Caco-2 (cell line): ENCODE data around the gene AGMO. TPM values are rescaled to one million over a fixed set of nuclear protein-coding genes. Genes with fewer than 3 reads are reported as not detected.

Experiments used
- BruUV-seq: library from RNA; stranded (reverse); fragments of 400-500 nt; replicated peaks from 2 replicates; lab custom pipeline; 2021; lab: Mats Ljungman, UMichigan
- CTCF ChIA-PET: fragments of 300-600 bp; sonication (Branson Sonifier 250); formaldehyde crosslinking; loops from one replicate; lab custom pipeline; 2022; ENCODE audit warnings: antibody characterized with exemption; lab: Charles Lee
- POLR2A ChIA-PET: fragments of 300-600 bp; sonication (Branson Sonifier 250); formaldehyde crosslinking; loops from one replicate; lab custom pipeline; 2022; ENCODE audit warnings: antibody characterized with exemption; lab: Charles Lee
- DNase-seq, 2 experiments: peaks; one replicate each; pipeline versions ENCODE4 v3.0.0 to v3.0.0-alpha.2; 2020 to 2022
- H3K27me3 ChIP-seq: replicated peaks from 2 replicates; pipeline ENCODE4 v1.6.0; 2011; ENCODE audit warnings: low read length; ENCODE audit not compliant: control insufficient read depth, insufficient read depth
- H3K36me3 ChIP-seq: 2 replicates; pipeline ENCODE4 v1.5.1; 2011; ENCODE audit warnings: low read length; ENCODE audit not compliant: control insufficient read depth, insufficient read depth
- H3K4me1 ChIP-seq: fragments of 250-450 bp; sonication (Bioruptor Pico); 2 replicates; pipeline ENCODE4 v1.5.1; 2020; ENCODE audit warnings: mild to moderate bottlenecking
- H3K4me3 ChIP-seq: 2 replicates; pipeline ENCODE4 v1.5.1; 2011; ENCODE audit warnings: low read depth, mild to moderate bottlenecking, control low read depth, low read length
- H3K9me3 ChIP-seq: fragments of 250-450 bp; sonication (Bioruptor Pico); 2 replicates; pipeline ENCODE4 v1.5.1; 2020; ENCODE audit warnings: mild to moderate bottlenecking, moderate library complexity
- H3K27ac Mint-ChIP-seq: one replicate; pipeline ENCODE4 v1.8.0; 2022; ENCODE audit warnings: mixed read lengths; ENCODE audit not compliant: unreplicated experiment
- H3K27me3 Mint-ChIP-seq: one replicate; pipeline ENCODE4 v1.8.0; 2022; ENCODE audit warnings: mixed read lengths; ENCODE audit not compliant: insufficient read depth, unreplicated experiment
- H3K36me3 Mint-ChIP-seq: one replicate; pipeline ENCODE4 v1.8.0; 2022; ENCODE audit warnings: mild to moderate bottlenecking, mixed read lengths; ENCODE audit not compliant: insufficient read depth, unreplicated experiment
- H3K4me1 Mint-ChIP-seq: one replicate; pipeline ENCODE4 v1.8.0; 2022; ENCODE audit warnings: low read depth, mixed read lengths; ENCODE audit not compliant: unreplicated experiment
- H3K4me3 Mint-ChIP-seq: one replicate; pipeline ENCODE4 v1.8.0; 2022; ENCODE audit warnings: mild to moderate bottlenecking, moderate library complexity, mixed read lengths; ENCODE audit not compliant: unreplicated experiment
- H3K9me3 Mint-ChIP-seq: one replicate; pipeline ENCODE4 v1.8.0; 2022; ENCODE audit warnings: mixed read lengths; ENCODE audit not compliant: unreplicated experiment
- CTCF ChIP-seq, 2 experiments: fragments of 200-600 bp in 1 of 2; IDR thresholded peaks; 1 replicate in 1 of 2; 2 replicates in 1 of 2; pipeline versions ENCODE4 v1.5.1 to v1.8.0; 2011 to 2022; ENCODE audit warnings: antibody characterized with exemption in 1 of 2, control low read depth in 1 of 2, inconsistent platforms in 1 of 2, low read depth in 1 of 2, low read length in 1 of 2, mild to moderate bottlenecking in 1 of 2, moderate library complexity in 1 of 2; ENCODE audit not compliant: insufficient read depth in 1 of 2, severe bottlenecking in 1 of 2, unreplicated experiment in 1 of 2
- intact Hi-C: fragments of 100-400 bp; cut with micrococcal nuclease; formaldehyde crosslinking; loops from one replicate; pipeline ENCODE4 v1.10.0; 2022; ENCODE audit not compliant: unreplicated experiment
- total RNA-seq: library from RNA; stranded (reverse); gene quantifications from 2 replicates; pipeline ENCODE4 v1.2.3, GENCODE V29; 2022

Gene AGMO
- total RNA-seq, 1 experiment from 2014 or later, result 0.16 TPM

GRCh38 chr7:15571301-15571878, 9.6 kb upstream of the AGMO start:
- intact Hi-C loops, result no loop called here
- no TSS peak for BruUV-seq
- H3K27me3 ChIP-seq, result no peaks in the 10 kb centered on the region
- Mint-ChIP-seq H3K4me3 (no peak overlapping the region), H3K9me3 (no peaks in the 10 kb centered on the region), H3K27me3 (no peaks in the 10 kb centered on the region), H3K36me3 (no peaks in the 10 kb centered on the region), H3K4me1 (no peaks in the 10 kb centered on the region), H3K27ac (no peak overlapping the region)
- no peak for TF ChIP-seq CTCF (IDR thresholded peaks at IDR 0.05; ENCODE audit: insufficient read depth in 1 of 2, low read depth in 1 of 2, low read length in 1 of 2, severe bottlenecking in 1 of 2, unreplicated experiment in 1 of 2)
- no peaks in the 10 kb centered on the region for H3K36me3 ChIP-seq
- ChIA-PET CTCF (no interaction called here), POLR2A (no interaction called here)
- H3K4me3 ChIP-seq, result no peak overlapping the region
- DNase-seq, result no peak
- no peaks in the 10 kb centered on the region for H3K9me3 ChIP-seq
- H3K4me1 ChIP-seq, result no peaks in the 10 kb centered on the region

DNA sequence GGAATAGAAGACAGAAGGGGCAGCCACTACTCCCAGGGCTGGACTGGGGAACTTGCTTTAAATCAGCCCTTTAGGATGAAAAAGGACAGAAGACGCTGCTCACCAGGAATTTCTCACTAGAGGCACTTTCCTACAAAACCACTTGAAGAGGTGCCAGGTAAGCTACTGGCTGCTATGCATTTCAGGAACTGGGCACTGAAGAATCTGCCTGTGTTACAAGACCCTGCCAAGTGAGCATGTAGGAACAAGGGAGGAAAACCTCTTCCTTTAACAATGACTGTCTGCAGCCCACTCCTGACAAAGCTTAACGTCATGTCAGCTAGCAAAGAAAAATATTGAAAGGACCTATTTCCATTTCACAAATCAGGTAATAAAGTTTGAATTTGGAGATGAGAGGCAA, 5.8 kb upstream of the AGMO start:
- Histone ChIP-seq H3K4me3 (no peak overlapping the region), H3K27me3 (no peaks in the 10 kb centered on the region), H3K36me3 (no peaks in the 10 kb centered on the region), H3K4me1 (no peaks in the 10 kb centered on the region), H3K9me3 (no peaks in the 10 kb centered on the region)
- Mint-ChIP-seq H3K27ac (no peak overlapping the region), H3K4me3 (no peak overlapping the region), H3K36me3 (no peaks in the 10 kb centered on the region), H3K27me3 (no peaks in the 10 kb centered on the region), H3K4me1 (no peaks in the 10 kb centered on the region), H3K9me3 (no peaks in the 10 kb centered on the region)
- ChIA-PET POLR2A (no interaction called here), CTCF (no interaction called here)
- DNase-seq, result no peak
- intact Hi-C loops, result no loop called here
- no TSS peak for BruUV-seq
- TF ChIP-seq CTCF (IDR thresholded peaks at IDR 0.05; ENCODE audit: insufficient read depth in 1 of 2, low read depth in 1 of 2, low read length in 1 of 2, severe bottlenecking in 1 of 2, unreplicated experiment in 1 of 2), result no peak

DNA sequence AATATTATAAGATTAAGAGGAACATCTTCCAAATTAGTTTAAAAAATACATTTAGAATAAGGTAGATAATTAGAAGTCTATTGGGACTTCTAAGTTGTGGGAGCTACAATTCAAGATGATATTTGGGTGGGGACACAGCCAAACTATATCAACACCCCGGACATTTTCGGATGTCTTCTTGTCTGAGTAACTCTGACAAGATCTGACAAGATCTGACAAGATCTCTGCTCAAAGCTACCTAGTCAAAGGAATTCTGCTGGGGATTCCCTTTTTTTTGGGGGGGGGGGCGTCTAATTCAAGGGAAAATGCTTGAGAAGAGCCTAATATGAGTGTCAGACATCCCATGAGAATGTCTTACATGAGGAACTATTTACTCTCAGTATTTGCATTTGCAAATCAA, 5.2 kb upstream of the AGMO start:
- intact Hi-C loops, result no loop called here
- Mint-ChIP-seq H3K9me3 (no peaks in the 10 kb centered on the region), H3K27ac (no peak overlapping the region), H3K4me3 (no peak overlapping the region), H3K27me3 (no peaks in the 10 kb centered on the region), H3K4me1 (no peaks in the 10 kb centered on the region), H3K36me3 (no peaks in the 10 kb centered on the region)
- Histone ChIP-seq H3K9me3 (no peaks in the 10 kb centered on the region), H3K4me3 (no peak overlapping the region), H3K4me1 (no peaks in the 10 kb centered on the region), H3K36me3 (no peaks in the 10 kb centered on the region), H3K27me3 (no peaks in the 10 kb centered on the region)
- ChIA-PET CTCF (no interaction called here), POLR2A (no interaction called here)
- BruUV-seq, result no TSS peak
- TF ChIP-seq CTCF (IDR thresholded peaks at IDR 0.05; ENCODE audit: insufficient read depth in 1 of 2, low read depth in 1 of 2, low read length in 1 of 2, severe bottlenecking in 1 of 2, unreplicated experiment in 1 of 2), result no peak
- no peak for DNase-seq
